ENCODE data around the gene AAK1. TPM values are rescaled to one million over a fixed set of nuclear protein-coding genes. Genes with fewer than 3 reads are reported as not detected.

Gene AAK1
- polyA plus RNA-seq, 1 of the 3 experiments (the other 2 are of a cell fraction), result 13.4 TPM

DNA sequence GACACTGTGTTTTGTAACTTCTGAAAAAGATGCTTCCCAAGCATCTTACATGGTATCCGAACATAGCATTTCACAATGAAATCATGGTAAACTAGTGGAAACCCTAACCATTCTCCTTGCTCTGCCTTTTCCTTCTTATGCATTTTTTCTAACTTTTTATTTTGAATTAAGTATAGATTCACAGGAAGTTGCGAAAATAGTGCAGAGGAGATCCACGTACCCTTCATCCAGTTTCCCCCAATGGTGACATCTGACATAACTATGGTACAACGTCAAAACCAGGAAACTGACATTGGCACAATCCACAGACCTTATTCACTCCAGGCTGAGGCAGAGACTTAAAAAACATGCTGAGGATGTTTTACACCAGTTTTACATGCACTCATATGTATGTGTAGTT lies 38.3 kb downstream of the AAK1 start:
- TF ChIP-seq JUND (IDR thresholded peaks at IDR 0.05), result no peak
- no peak for TF ChIP-seq FOXM1 (IDR thresholded peaks at IDR 0.05; ENCODE audit: low read depth)
- TF ChIP-seq MEF2A (IDR thresholded peaks at IDR 0.05; ENCODE audit: borderline replicate concordance, low read depth), result no peak
- TF ChIP-seq RAD21 (IDR thresholded peaks at IDR 0.05; ENCODE audit: low read length), result no peak
- no peak for TF ChIP-seq MXI1 (IDR thresholded peaks at IDR 0.05; ENCODE audit: low read depth, low read length)
- TF ChIP-seq, protein P1, sequence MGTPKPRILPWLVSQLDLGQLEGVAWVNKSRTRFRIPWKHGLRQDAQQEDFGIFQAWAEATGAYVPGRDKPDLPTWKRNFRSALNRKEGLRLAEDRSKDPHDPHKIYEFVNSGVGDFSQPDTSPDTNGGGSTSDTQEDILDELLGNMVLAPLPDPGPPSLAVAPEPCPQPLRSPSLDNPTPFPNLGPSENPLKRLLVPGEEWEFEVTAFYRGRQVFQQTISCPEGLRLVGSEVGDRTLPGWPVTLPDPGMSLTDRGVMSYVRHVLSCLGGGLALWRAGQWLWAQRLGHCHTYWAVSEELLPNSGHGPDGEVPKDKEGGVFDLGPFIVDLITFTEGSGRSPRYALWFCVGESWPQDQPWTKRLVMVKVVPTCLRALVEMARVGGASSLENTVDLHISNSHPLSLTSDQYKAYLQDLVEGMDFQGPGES (IDR thresholded peaks at IDR 0.05; ENCODE audit: low read depth, low read length), result no peak
- no peak for TF ChIP-seq CHD2 (IDR thresholded peaks at IDR 0.05; ENCODE audit: low read length, partially characterized antibody)
- TF ChIP-seq FOXJ3 (CRISPR knock-in tag; IDR thresholded peaks at IDR 0.05), result no peak
- no peak for TF ChIP-seq FOSL2 (IDR thresholded peaks at IDR 0.05; ENCODE audit: borderline replicate concordance, low read depth)
- TF ChIP-seq RCOR1 (IDR thresholded peaks at IDR 0.05; ENCODE audit: low read length), result no peak
- TF ChIP-seq TCF12 (IDR thresholded peaks at IDR 0.05), result no peak
- TF ChIP-seq RXRA (IDR thresholded peaks at IDR 0.05; ENCODE audit: borderline replicate concordance, low read depth), result no peak
- TF ChIP-seq RFX5 (IDR thresholded peaks at IDR 0.05; ENCODE audit: low read length), result no peak
- TF ChIP-seq TEAD4 (IDR thresholded peaks at IDR 0.05; ENCODE audit: borderline replicate concordance, insufficient read depth), result no peak
- no peak for TF ChIP-seq SMC3 (IDR thresholded peaks at IDR 0.05; ENCODE audit: low read depth, low read length)
- Histone ChIP-seq H3F3A (replicated peaks; ENCODE audit: insufficient read depth) (peaks cover 16% of the 10 kb centered on the region), H3K4me2 (no peak overlapping the region), H3K27ac (ENCODE audit: low read depth in 2 of 2, low read length in 1 of 2) (no peak overlapping the region), H3K27me3 (ENCODE audit: insufficient read depth) (no peaks in the 10 kb centered on the region), H3K79me2 (ENCODE audit: insufficient read depth) (peaks cover 96% of the 10 kb centered on the region), H3K4me3 (ENCODE audit: low read depth in 2 of 2, low read length in 1 of 2) (no peak overlapping the region), H3K9me2 (no peaks in the 10 kb centered on the region), H3K4me1 (ENCODE audit: control insufficient read depth in 1 of 2, insufficient read depth in 2 of 2, low read depth in 1 of 2, low read length in 1 of 2) (peaks cover 7 to 15% of the 10 kb centered on the region in 2 experiments), H4K20me1 (ENCODE audit: insufficient read depth) (peaks cover 85% of the 10 kb centered on the region), H2AFZ (ENCODE audit: low read depth) (no peak overlapping the region), H3K9me3 (peaks cover 5% of the 10 kb centered on the region; the same call in 1 of the 2 replicates), H3K36me3 (replicated peaks in 1 of 2; ENCODE audit: control insufficient read depth in 1 of 2, insufficient read depth in 2 of 2, low read length in 1 of 2) (peaks cover 4 to 7% of the 10 kb centered on the region in 2 experiments), H3K9ac (no peak overlapping the region)
- DNase-seq, result no peak
- POLR2A ChIA-PET, result no interaction called here
- WGBS (ENCODE audit: low lambda C conversion rate), result 93% methylated on average over 4 of the region's 4 CpGs
- CTCF ChIA-PET, result no interaction called here

DNA sequence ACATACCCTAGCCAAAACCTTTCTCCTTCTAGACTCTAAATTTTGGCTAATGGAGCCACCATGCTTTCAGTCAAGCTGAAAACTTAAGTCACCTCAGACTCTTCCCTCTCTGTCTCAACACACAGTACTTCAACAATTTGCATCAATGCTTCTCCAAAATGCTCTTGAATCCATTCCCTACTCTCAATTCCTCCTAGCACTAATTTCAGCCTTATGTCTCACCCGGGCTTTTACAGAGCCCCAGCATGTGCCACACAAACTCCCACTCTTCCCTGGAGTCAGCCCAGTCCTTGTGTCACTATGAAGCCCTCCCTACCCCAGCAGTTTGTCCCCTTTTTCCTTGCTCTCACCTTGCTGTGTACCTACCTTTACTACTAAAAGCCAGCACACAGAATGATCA lies 38.7 kb downstream of the AAK1 start:
- Histone ChIP-seq H3K9ac (no peak overlapping the region), H3K36me3 (replicated peaks in 1 of 2; ENCODE audit: control insufficient read depth in 1 of 2, insufficient read depth in 2 of 2, low read length in 1 of 2) (peaks cover 7% of the 10 kb centered on the region in 2 experiments), H2AFZ (ENCODE audit: low read depth) (no peak overlapping the region), H3K9me3 (peaks cover under 1% of the 10 kb centered on the region; the same call in 1 of the 2 replicates), H3K4me3 (ENCODE audit: low read depth in 2 of 2, low read length in 1 of 2) (no peak overlapping the region), H3K79me2 (ENCODE audit: insufficient read depth) (peaks cover 96% of the 10 kb centered on the region), H3K9me2 (no peaks in the 10 kb centered on the region), H3K4me1 (ENCODE audit: control insufficient read depth in 1 of 2, insufficient read depth in 2 of 2, low read depth in 1 of 2, low read length in 1 of 2) (peaks cover 7 to 15% of the 10 kb centered on the region in 2 experiments), H3K27me3 (ENCODE audit: insufficient read depth) (no peaks in the 10 kb centered on the region), H4K20me1 (ENCODE audit: insufficient read depth) (peaks cover 85% of the 10 kb centered on the region), H3F3A (replicated peaks; ENCODE audit: insufficient read depth) (peaks cover 16% of the 10 kb centered on the region), H3K4me2 (no peak overlapping the region), H3K27ac (ENCODE audit: low read depth in 2 of 2, low read length in 1 of 2) (no peak overlapping the region)
- DNase-seq, result no peak
- POLR2A ChIA-PET, result no interaction called here
- CTCF ChIA-PET, result interaction anchor here (2.8 kb wide), 1 partner anchor 39 kb away, joined by 14 read pairs; no protein-coding TSS in a partner anchor
- 96% methylated on average over 1 of the region's 1 CpG for WGBS (ENCODE audit: low lambda C conversion rate)
- TF ChIP-seq, protein P1 (IDR thresholded peaks at IDR 0.05; ENCODE audit: low read depth, low read length), result no peak
- no peak for TF ChIP-seq NRF1 (IDR thresholded peaks at IDR 0.05; ENCODE audit: low read depth, low read length)
- TF ChIP-seq NFIC (IDR thresholded peaks at IDR 0.05; ENCODE audit: borderline replicate concordance), result no peak
- TF ChIP-seq FOXM1 (IDR thresholded peaks at IDR 0.05; ENCODE audit: low read depth), result no peak
- no peak for TF ChIP-seq GATA2 (CRISPR knock-in tag; IDR thresholded peaks at IDR 0.05)
- no peak for TF ChIP-seq RAD21 (IDR thresholded peaks at IDR 0.05; ENCODE audit: low read length)
- TF ChIP-seq MEF2A (IDR thresholded peaks at IDR 0.05; ENCODE audit: borderline replicate concordance, low read depth), result no peak
